ENCODE results near the gene GLDN.

GLDN gene

DNA sequence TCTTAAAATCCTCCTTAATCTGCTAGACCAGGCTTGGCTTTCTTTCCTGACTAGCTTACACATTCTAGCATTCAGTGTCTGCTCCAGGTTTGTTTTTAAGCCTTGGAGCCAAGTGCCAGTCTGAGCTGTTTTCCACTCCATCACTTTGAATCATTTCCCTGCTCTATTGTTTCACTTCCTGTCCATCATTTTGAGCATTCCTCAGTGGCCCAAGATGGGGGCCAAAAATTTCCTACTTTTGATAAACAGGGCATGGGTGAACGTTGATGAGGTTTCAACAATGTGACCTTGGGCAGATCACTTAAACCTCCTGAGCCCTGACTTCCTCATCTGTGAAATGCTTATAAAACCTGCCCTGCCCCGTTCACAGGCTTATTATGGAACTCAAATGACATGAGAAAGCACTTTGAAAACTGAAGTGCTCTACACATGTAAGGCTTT, 7.4 kb upstream of the GLDN start:
- Histone ChIP-seq H3K4me1 (no peaks in the 10 kb centered on the region), H3K4me2 (ENCODE audit: low read length) (no peak overlapping the region), H2AFZ (no peak overlapping the region), H3K27me3 (ENCODE audit: control insufficient read depth, insufficient read depth, low read length) (no peaks in the 10 kb centered on the region), H3K9ac (no peak overlapping the region), H3K27ac (no peak overlapping the region), H3K9me3 (ENCODE audit: control insufficient read depth, low read length) (no peaks in the 10 kb centered on the region), H3K79me2 (no peaks in the 10 kb centered on the region), H3K4me3 (ENCODE audit: low read depth, low read length) (no peak overlapping the region), H3K36me3 (ENCODE audit: control insufficient read depth, insufficient read depth, low read length) (no peaks in the 10 kb centered on the region)
- TF ChIP-seq, protein P1, sequence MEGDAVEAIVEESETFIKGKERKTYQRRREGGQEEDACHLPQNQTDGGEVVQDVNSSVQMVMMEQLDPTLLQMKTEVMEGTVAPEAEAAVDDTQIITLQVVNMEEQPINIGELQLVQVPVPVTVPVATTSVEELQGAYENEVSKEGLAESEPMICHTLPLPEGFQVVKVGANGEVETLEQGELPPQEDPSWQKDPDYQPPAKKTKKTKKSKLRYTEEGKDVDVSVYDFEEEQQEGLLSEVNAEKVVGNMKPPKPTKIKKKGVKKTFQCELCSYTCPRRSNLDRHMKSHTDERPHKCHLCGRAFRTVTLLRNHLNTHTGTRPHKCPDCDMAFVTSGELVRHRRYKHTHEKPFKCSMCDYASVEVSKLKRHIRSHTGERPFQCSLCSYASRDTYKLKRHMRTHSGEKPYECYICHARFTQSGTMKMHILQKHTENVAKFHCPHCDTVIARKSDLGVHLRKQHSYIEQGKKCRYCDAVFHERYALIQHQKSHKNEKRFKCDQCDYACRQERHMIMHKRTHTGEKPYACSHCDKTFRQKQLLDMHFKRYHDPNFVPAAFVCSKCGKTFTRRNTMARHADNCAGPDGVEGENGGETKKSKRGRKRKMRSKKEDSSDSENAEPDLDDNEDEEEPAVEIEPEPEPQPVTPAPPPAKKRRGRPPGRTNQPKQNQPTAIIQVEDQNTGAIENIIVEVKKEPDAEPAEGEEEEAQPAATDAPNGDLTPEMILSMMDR (IDR thresholded peaks at IDR 0.05), result no peak

DNA sequence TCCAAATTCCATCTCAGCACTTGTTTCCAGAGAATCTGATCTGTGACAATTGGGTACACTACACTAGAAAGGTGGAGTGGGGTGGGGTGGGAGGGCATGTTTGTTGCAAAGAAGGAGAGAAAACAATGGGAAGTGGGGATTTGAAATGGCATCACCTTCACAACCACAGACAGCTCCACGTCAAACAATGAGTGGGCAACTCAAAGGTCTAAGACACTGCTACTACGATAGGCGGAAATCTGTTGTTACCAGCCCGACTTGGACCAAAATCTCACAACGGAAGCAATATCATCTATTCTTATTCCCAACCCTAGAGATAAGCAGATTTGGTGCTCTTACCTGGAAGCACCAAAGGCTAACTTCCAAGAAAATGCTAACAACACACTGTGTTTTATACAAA, 6.4 kb upstream of the GLDN start:
- TF ChIP-seq, protein P1 (IDR thresholded peaks at IDR 0.05), result no peak
- H3K4me2 ChIP-seq (ENCODE audit: low read length), result no peak overlapping the region
- no peak overlapping the region for H2AFZ ChIP-seq
- no peaks in the 10 kb centered on the region for H3K9me3 ChIP-seq (ENCODE audit: control insufficient read depth, low read length)
- H3K27me3 ChIP-seq (ENCODE audit: control insufficient read depth, insufficient read depth, low read length), result no peaks in the 10 kb centered on the region
- H3K9ac ChIP-seq, result no peak overlapping the region
- no peaks in the 10 kb centered on the region for H3K79me2 ChIP-seq
- no peaks in the 10 kb centered on the region for H3K36me3 ChIP-seq (ENCODE audit: control insufficient read depth, insufficient read depth, low read length)
- no peak overlapping the region for H3K4me3 ChIP-seq (ENCODE audit: low read depth, low read length)
- H3K4me1 ChIP-seq, result no peaks in the 10 kb centered on the region
- H3K27ac ChIP-seq, result no peak overlapping the region

DNA sequence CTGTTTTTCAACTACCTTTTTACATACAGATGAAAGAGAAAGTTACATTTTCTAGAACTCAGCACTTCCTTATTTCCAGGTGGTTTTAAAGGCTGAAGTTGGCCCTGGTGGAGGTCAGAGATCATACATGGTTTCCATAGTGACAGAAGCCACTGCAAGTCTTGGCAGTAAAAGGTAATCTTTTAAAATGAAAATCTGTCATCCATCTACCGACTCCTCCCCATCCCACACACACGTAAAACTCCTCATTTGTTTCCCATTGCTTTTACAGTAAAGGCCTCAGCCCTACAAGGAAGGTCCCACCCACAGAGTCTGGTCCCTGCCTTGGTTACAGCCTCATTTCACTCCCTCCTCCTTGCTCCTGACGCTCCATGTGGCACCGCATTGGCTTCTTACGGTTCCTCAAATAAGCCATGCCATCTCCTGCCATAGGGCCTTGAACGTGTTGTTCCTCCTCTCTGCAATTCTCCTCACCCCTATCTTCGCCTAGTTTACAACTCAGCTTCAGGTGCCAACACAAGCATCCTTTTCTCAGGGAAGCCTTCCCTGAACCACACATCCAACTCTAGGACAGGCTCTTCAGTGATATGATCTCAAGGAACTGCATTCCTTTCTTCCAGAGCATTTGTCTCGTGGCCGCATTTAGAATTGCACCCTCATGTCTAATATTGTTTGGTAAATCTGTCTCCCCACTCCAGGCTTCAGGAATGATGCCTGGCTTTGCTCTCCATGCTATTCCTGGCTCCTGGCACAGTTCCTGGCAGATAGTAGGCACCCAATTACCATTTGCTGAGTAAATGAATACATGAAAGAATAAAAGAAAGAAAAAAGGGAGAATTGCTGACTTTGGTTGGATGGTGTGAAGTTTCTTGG, 5.7 kb upstream of the GLDN start:
- Histone ChIP-seq H3K9me3 (ENCODE audit: control insufficient read depth, low read length) (no peaks in the 10 kb centered on the region), H3K4me1 (no peaks in the 10 kb centered on the region), H3K36me3 (ENCODE audit: control insufficient read depth, insufficient read depth, low read length) (no peaks in the 10 kb centered on the region), H3K4me3 (ENCODE audit: low read depth, low read length) (no peak overlapping the region), H2AFZ (no peak overlapping the region), H3K4me2 (ENCODE audit: low read length) (no peak overlapping the region), H3K79me2 (no peaks in the 10 kb centered on the region), H3K27ac (no peak overlapping the region), H3K9ac (no peak overlapping the region), H3K27me3 (ENCODE audit: control insufficient read depth, insufficient read depth, low read length) (no peaks in the 10 kb centered on the region)
- TF ChIP-seq, protein P1 (IDR thresholded peaks at IDR 0.05), result no peak

DNA sequence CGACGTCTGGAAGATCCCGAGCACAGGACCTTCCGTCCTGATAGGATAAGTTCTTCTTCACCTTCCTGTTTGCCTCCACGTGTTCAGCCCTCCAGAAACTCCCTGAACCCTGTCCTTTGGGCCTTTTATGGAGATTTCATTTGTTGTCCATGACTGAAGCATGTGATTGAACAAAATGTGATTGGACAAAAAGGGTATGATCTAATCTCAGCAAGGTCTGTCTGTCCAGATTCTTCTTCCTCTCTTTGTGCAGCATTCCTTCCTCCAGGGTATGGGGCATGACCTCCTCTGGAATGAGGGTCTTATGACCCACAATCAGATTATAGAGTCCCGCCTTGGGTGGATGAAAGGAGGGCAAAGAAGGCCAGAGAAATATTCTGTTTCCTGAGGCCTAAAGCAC, 3.0 kb upstream of the GLDN start, which contains the start of gene CYP19A1:
CYP19A1 (minus strand) TSS at position 101 of the 400 bp plus-strand sequence. CDS start 95,684 bp downstream, outside the sequence.
- H3K27me3 ChIP-seq (ENCODE audit: control insufficient read depth, insufficient read depth, low read length), result no peaks in the 10 kb centered on the region
- H3K27ac ChIP-seq, result no peak within 1 kb of the TSS
- TF ChIP-seq, protein P1 (IDR thresholded peaks at IDR 0.05), result no peak
- no peaks in the 10 kb centered on the region for H3K4me1 ChIP-seq
- no peaks in the 10 kb centered on the region for H3K79me2 ChIP-seq
- H2AFZ ChIP-seq, result no peak within 1 kb of the TSS
- H3K4me2 ChIP-seq (ENCODE audit: low read length), result no peak within 1 kb of the TSS
- H3K36me3 ChIP-seq (ENCODE audit: control insufficient read depth, insufficient read depth, low read length), result no peaks in the 10 kb centered on the region
- H3K4me3 ChIP-seq (ENCODE audit: low read depth, low read length), result no peak within 1 kb of the TSS
- H3K9ac ChIP-seq, result no peak within 1 kb of the TSS
- no peaks in the 10 kb centered on the region for H3K9me3 ChIP-seq (ENCODE audit: control insufficient read depth, low read length)

Measured in parathyroid adenoma (tissue), 2 donors.